ENCODE results near the gene UBAC2.
"Not testable (repeated sequence)": the region's sequence is repeated elsewhere in the genome, so short reads cannot be mapped to it uniquely, and the experiment has no call there.

UBAC2 gene

DNA sequence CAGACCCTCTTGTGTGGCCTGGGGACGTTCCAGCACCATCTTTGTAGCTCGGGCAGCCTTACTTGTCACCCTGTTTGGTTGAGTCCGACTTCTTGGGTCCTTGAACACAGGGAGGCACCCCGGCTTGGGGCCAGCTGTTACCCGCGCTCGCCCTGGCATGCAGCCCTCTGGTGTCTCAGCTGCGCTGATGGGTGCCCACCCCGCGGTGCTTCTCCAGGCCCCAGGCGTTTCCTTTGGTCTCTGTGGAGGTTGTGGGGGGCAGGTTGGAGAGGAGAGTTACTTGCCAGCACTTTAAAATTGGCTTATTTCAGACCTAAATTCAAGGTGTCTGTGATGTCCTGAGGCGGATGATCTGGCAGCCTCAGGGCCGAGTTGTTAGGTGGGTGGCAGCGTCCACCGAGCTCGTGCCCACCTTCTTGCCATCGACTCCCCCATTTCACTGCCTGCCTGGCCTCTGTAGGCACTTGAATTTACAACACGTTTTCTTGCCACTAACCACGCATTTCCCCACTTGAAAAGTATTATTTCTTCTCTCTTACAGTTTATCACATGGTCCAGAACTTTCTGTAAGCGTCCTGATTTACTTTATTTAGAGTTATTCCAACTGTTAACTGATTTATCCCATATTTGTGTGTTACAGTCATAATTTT, 16.9 kb downstream of the UBAC2 start:
- no peak for DNase-seq

DNA sequence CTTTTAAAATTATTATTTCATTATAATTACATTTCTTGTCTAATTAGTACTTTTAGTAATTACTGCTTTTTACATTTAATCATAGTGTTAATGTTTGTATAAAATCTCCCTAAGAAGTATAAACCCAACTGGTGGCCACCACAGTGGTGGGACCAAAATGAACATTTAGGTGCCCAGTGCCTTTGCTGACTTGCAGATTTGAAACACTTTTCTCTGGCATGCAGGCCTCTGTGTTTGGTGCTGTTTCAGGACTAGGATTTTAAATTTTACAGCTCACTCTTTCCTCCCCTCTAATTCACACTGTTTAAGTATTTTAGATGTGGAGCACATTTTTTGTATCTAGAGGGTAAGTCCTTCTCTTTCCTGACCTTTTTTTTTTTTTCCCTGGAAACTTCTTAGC, 17.5 kb downstream of the UBAC2 start:
- no peak for DNase-seq

DNA sequence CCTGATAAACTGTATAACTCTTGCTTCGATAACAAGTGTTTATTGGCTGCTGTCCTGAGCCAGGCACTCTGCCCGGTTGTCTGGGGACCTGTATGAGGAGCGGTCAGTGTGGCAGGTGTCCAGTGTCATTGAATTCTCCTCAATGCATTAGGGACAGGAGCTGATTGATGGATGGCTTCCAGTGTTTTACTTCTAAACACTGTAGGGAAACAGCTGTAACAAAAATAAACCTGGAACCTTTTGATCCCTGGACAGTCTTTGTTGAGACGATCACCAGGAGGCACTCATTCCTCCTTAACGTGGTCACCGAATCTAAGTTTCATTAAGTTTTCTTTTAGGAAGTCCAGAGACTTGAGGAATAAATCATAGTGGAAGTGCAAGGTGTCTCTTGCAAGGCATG, 17.9 kb downstream of the UBAC2 start:
- DNase-seq: no peak

DNA sequence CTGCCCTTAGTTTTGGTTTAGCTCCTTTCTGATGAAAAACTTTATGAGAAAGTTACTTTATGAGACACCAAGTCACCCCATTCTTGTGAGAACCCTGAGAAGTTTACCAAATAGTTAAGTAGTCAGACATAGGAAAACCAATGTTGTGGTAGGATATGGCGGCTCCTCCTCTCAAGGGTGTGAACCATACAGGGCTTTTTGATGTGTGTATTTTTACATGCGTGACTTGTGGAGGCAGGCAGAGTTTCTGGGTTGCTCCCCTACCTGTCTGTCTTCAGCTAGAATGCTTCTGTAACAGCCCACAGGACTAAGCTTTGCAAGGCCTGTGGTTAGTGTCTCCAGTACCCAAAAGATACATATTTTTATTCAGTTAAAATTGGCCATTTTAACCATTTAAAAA, 18.3 kb downstream of the UBAC2 start:
- DNase-seq: no peak

DNA sequence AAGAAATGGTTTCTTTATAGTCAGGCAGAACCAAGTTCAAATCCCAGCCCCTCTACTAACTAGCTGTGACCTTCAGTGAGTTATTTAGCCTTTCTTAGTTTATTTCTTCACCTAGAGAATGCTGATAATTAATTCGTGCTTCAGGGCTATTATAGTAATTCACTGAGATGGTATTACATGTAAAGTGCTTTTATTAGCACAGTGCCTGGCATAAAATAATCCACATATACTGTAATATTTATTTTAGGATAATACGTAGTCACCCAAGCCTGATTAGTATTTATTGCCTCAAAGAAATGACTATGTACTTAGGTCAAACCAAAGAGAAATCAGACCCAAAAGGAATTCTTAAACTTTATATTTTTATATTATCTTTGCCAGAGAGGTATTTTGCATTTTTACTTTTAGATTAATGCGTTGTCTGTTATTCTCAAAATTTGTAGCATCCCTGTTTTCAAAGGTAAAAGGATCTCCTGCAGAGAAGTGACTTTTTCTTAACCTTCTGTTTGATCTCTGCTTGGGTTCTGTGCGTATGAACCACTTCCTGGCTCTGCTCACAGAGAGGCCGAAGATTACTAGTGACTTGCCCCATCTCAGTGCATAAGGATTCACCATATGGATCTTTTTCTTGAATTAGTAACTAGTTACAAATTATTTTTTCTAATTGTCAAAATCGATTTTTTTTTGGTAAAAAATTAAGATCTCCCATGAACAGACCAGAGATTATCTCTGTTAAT, 19.7 kb downstream of the UBAC2 start:
- DNase-seq: no peak

DNA sequence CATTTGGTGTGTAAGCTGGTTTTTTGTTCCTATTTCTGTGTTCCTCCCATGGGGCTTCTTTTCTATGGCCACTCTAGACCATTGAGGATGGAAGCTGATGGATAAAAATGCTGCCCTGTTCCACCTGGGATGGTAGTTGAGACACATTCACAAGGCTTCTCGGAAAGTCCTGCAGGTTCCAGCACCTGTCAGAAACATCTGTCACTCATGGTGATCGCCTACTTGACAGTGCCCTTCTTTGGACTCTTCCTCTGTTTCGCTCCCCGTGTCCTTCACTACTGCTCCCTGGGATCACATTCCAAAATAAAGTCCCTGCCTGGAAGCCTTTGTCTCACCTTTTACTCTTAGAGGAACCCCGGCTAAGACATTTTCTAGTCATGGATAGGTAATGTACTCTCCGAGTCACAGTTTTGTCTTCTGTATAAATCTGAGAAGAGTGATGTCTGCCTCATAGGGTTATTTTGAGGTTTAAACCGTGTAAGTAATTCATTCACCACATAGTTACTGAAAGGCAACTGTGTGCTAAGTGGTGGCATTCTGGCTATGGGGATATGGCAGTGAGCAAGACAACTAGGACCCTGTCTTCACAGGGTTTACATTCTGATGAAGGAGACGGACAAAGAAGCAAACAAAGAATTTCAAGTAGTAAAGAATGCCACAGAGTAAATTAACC, 21.0 kb downstream of the UBAC2 start:
- no peak for DNase-seq

DNA sequence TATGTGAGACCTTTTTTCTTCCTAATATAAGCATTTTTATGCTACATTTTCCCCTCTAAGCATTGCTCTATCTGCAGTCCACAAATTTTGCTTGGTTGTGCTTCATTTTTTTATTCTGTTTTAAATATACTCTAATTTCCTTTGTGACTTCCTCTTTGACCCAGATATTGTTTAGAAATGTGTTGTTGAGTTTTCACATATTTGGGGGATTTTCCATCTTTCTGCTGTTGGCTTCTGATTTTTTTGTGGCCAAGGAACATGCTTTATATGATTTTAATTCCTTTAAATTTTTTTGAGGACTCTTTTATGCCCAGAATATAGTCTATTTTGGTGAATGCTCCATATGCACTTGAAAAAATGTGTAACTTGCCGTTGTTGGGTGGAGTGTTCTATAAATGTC, 22.9 kb downstream of the UBAC2 start:
- no peak for DNase-seq

DNA sequence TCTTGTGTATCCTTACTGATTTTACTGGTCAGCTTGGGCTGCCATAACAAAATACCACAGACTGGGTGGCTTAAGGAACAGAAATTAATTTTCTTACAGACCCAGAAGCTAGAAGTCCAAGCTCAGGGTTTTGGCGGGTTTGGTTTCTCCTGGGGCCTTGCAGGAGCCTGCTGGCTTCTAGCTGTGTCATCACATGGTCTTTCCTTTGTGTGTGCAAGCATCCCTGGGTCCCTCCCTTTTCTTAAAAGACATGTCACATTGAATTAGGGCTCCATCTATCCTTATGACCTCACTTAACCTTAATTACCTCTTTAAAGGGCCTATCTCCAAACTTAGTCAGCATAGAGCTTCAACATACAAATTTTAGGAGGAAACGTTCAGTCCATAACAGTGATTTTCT, 23.4 kb downstream of the UBAC2 start:
- DNase-seq: no peak

DNA sequence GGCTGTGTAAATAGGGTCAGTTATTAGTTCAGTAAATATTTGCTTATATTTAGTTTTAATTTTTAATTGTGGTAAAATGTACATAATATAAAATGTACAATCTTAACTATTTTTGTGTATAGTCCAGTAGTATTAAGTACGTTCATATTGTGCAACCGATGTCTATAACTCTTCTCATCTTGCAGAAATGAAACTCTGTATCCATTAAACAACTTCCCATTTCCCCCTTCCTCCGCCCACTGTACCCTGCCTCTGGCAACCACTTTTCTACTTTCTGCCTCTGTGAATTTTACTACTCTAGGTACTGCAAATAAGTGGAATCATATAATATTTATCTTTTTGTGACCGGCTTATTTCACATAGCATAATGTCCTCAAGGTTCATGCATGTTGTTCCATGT, 24.4 kb downstream of the UBAC2 start:
- no peak for DNase-seq

DNA sequence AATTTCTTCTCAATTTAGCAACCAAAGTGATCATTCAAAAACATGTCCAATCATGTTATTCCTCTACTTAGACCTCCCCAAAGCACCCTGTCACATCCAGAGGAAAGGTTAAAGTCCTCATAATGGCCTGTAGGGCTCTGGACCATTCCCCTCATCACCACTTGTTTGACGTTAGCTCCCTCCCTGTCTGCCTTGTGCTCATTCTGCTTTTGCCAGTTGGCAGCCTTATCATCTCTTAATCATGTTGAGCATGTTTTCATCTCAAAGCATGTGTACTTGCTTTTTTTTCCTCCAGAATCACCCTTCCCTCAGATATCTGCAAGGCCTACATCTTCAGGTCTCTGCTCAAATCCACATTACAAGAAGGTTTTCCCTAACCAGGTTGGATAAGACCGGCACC, 25.9 kb downstream of the UBAC2 start:
- DNase-seq: no peak

DNA sequence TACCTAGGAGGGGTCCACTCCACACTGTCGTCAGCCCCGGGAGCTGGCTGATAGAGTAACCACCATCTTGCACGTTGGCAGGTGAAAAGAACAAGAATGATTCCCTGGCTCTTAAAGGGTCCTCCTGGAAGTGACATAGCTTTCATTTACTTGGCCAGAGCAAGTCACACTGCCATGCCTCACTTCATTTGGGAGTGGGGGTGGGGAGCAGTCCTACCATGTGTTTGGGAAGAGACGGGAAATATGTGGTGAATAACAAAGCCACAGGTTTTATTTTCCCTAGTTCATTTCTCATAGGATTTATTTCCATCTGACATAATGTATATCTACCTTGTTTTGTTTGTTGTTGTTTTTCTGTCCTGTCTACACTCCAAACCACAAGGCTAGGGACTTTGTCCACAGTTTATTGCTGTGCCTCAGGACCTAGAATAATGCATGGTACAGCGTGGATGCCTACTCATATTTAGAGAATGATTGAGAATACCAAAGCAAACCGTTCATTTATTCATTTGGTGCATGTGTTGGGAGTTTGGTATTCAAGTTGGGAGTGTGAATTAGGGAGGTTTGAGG, 26.8 kb downstream of the UBAC2 start:
- no peak for DNase-seq

DNA sequence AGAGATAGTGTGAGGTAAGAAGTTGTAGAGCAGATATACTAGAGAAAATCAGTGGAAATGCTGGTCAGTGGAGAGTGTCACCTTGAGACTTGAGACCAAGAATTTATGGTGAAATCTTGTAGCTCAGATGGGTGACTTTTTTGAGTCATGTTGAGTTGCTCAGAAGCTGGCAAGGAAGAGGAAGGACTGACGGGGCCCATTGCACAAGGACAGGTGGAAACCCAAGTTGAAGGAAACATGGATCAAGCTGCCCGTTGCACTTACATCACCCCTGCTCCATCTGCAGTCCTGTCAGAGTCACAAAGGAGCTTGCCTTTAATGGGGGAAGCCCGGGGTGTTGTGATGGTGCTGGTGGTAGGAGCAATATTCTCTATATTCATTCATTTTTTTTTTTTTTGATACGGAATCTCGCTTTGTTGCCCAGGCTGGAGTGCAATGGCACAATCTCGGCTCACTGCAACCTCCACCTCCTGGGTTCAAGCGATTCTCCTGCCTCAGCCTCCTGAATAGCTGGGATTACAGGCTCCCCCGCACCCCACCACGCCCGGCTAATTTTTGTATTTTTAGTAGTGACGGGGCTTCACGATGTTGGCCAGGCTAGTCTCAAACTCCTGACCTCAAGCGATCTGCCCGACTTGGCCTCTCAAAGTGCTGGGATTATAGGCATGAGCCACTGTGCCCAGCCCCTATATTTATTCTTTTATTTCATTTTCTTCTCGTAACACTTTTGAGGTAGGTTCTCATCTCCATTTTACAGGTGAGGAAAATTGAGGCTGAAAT, 27.4 kb downstream of the UBAC2 start:
- DNase-seq: no peak

DNA sequence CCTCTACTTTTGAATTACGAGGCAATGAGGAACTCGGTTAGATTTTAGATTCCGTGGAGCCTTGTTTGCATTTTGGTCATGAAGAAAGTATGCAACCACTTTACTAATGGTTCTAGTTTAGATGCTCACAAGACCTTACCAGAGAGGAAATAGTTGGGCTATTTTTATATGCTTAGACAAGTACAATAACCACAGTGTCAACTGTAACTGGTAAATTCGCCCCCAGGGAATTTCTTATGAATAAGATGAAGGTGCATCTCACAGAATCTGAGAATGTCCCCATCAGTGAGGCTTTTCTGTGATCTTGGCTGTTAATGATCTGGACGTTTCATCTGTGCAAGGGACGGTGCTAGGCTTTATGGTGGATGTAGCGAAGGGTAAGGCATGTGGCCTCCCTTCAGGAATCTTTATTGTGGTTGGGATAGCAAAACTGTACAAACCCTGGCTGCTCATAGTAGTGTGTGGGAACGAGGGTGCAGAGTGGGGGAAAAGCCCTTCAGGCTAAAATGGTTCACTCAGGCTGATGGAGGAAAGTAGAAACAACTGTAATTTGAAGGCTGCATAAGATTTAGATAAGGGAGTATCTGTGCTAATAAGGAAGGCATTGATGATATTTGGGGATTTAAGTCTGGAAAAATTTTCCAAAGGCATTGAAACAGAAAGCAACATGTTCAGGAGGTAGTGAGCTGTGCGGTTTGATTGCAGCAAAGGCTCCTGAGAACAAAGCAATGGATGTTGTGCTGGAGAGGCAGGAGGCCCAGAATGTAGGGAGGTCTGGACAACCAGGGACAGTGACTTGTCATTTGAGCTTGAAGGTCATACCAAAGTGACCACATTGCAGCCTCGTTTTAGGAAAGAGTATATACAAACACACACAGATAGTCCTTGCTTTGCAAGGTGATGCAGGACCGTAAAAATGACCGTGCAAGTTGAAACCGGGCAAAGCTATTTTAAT, 28.4 kb downstream of the UBAC2 start:
- no peak for DNase-seq

DNA sequence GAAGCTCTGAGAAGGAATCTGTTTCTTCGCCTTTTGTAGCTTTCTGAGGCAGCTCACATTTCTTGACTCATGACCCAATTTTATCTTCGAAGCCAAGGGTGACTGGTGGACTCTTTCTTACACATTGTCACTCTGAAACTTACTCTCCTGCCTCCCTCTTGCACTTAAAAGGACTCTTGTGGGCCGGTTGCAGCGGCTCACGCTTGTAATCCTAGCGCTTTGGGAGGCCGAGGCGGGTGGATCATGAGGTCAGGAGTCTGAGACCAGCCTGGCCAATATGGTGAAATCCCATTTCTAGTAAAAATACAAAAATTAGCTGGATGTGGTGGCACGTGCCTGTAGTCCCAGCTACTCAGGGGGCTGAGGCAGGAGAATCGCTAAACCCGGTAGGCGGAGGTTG, 29.9 kb downstream of the UBAC2 start:
- not testable (repeated sequence) for DNase-seq

DNA sequence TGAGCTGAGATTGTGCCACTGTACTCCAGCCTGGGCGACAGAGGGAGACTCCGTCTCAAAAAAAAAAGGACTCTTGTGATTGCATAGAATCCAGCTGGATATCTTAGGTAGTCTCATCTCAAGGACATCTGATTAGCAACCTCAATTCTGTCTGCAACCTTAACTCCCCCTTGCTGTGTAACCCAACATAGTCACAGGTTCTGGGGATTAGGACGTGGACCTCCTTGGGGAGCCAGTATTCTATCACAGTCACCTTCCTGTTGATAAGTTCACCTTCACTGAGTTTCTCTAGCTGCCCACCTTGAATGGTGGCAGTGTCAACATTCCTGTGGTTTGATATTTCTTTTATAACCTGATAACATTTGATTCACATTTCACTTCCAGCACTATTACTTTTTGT, 30.3 kb downstream of the UBAC2 start:
- no peak for DNase-seq

DNA sequence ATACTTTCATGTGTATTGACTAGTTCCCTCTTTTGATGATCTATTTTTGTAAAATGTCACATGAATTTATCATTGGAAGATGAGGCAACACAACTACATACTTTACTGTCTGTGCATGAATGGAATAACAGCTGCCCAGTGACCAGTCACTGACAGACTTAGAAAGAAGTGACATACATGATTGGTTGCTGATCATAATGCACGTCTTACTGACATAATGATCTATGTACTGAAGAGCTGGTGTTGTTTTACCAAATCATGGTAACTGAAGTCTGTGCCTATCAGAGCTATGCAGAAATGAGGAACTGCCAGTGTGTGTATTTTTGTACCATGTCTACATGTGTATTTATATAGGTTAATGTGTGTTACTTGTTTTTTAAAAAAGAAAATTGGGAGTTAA, 31.1 kb downstream of the UBAC2 start:
- DNase-seq: no peak

DNA sequence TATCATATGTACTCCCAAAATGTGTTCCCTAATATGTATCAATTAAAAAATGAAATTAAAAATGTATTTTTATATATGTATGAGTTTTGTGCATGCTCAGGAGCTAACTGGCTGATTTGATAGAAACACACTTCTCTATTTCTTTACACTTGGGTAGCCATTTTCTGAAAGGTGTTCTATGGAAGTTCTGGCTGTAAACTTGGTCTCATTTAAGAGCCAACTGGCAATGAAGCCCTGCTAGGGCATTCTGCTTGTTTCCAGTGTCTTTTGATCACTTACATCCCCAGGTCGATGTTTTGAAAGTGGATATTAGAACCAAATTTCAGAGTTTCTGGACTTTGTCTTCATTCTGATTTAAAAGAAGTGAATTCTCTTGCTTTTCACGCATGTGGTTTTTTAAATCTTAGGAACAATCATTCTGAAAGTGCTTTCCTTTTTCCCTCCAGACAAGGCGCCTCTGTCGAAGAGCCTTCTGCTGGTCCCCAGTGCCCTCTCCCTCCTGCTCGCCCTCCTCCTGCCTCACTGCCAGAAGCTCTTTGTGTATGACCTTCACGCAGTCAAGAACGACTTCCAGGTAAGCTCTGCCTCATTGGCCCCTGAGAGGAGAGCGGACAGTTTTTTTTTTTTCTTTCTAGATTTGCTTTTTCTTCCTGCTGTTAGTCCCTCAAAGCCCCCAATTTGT, 37.5 kb downstream of the UBAC2 start:
- no peak for DNase-seq

DNA sequence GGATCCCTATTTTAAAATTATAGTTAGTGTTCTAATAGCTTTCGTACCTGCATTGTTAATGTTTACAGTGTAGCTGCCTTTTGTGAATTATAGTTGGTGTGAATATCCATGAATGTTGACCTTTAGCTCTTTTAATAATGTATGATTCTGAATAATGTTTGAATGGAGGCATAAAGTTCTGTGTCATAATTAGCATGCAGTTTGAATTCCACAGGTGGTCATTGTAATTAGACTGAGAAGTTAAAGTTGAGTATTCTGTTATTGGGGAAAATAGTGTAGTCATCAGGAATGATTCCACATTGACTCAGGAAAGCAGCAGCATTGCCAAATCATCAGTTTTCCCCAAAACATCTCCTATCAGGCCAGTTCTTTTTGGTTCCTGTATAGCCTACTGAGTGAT, 45.4 kb downstream of the UBAC2 start:
- no peak for DNase-seq

DNA sequence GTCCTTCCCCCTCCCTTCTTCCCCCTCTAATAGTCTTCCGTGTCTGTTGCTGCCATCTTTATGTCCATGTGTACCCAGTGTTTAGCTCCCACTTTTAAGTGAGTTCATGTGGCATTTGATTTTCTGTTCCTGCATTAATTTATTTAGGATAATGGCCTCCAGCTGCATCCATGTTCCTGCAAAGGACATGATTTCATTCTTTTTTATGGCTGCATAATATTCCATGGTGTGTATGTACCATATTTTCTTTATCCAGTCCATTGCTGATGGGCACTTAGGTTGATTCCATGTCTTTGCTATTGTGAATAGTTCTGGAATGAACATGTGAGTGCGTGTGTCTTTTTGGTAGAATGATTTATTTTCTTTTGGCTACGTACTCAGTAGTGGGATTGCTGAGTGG, 48.5 kb downstream of the UBAC2 start:
- DNase-seq: not testable (repeated sequence)

DNA sequence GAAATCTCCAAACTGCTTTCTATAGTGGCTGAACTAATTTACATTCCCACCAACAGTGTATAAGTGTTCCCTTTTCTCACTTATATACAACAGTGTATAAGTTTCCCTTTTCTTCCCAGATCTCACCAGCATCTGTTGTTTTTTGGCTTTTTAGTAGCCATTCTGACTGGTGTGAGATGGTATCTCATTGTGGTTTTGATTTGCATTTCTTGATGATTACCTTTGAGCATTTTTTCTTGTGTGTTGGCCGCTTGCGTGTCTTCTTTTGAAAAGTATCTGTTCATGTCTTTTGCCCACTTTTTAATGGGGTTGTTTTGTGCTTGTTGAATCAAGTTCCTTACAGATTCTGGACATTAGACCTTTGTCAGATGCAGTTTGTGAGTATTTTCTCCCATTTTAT, 49.0 kb downstream of the UBAC2 start:
- not testable (repeated sequence) for DNase-seq

All from DMS 273 treated with DMSO at 0.1 percent for 48 hours (cell line).